ENCODE measurements around the gene ZNF831.

The ZNF831 gene

DNA sequence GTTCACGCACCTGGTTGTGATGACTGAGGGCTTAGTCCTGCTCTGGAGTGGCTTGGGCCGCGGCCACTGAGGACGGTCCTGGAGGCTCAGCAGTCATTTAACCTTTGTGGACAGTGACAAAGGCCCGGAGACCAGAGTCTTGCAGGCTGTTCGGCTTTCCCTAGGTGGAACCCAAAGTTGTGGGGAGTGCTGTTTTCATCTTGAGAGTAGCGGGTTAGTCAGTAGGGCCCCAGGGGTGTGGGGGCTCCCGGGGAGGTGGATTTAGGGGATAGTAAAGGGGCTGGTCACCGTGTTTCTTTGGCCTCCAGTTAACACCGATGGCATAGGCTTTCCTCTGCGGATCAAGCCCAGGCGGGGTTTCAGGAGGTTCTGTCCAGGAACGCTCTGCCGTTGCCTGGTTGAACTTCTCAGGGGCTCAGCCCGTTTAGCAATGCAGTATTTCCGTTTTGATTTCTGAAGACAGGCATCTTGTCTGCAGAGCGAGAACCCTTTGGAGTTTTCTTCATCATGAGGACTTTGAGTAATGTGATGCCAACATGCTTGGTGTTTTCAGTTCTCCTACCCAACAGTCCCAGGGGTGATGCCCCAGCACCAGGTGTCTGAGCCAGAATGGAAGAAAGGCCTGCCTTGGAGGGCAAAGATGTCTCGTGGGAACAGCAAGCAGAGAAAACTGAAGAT, 31.8 kb downstream of the ZNF831 start:
- peak overlapping the region in 6 of 11 experiments; percentile 5 to 75 (median 68); a peak in 10 of 22 replicates for H3K27ac ChIP-seq
- peaks cover 8 to 19% (median 12%) of the 10 kb centered on the region in 11 experiments; a peak in 18 of 22 replicates for H3K27me3 ChIP-seq
- peak overlapping the region in 10 of 11 experiments; percentile 3 to 96 (median 76); a peak in 20 of 22 replicates for H3K4me2 ChIP-seq
- peak overlapping the region in 1 of 10 experiments; percentile 20; a peak in 2 of 20 replicates for H3K4me3 ChIP-seq
- peaks cover 5 to 51% (median 33%) of the 10 kb centered on the region in 10 experiments; a peak in 16 of 20 replicates for H3K4me1 ChIP-seq
- peak in 4 of 11 experiments; percentile 25 to 76 (median 38); a peak in 4 of 22 replicates for TF ChIP-seq Cebpa-rat (IDR thresholded peaks at IDR 0.05)
- peaks cover 0 to 10% (median 5%) of the 10 kb centered on the region in 11 experiments; a peak in 17 of 22 replicates for H3K9me3 ChIP-seq (replicated peaks in 1 of 11)
- H4K20me1 ChIP-seq = peaks cover 0 to 9% (median 0%) of the 10 kb centered on the region in 11 experiments; a peak in 1 of 22 replicates
- H3K9ac ChIP-seq = peak overlapping the region in 4 of 11 experiments; percentile 37 to 66 (median 52); a peak in 7 of 22 replicates
- H3K36me3 ChIP-seq = no peaks in the 10 kb centered on the region

DNA sequence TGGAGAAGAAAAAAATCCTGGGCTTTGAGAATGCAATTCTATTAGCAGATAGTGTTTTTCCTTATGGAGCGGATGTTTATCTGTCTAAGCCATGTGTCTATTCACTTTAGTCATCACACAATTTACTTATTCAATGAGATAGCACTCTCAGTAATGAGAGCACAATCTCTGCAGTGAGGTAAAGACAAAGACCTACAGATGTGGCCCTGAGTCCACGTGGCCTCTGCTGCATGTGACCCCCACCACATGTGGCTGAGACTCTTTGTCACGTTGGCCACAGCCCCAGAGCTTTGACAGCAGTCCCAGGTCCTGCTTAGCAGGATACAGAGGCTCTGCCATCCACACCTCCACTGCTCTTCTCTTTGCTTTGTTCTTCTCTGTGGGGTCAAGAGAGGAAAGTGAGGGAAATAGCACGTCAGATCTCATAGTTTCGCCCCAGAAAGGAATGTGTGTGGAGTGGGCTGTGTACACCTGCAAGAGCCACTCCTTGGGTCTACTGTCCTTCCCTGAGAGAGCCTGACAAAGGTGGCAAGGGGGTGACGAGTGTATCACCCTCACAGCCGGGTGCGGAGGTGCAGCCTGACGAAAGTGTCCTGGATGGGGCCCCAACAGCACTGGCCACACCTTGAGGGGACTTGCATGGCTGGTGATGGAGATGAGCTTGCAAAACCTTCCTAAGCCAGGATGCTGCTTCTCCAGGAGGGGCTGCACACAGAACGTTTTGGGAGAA, 40.7 kb downstream of the ZNF831 start:
- no peak for TF ChIP-seq Cebpa-rat (IDR thresholded peaks at IDR 0.05)
- Histone ChIP-seq H3K27ac (no peak overlapping the region), H3K4me3 (no peak overlapping the region), H3K27me3 (no peaks in the 10 kb centered on the region), H3K4me2 (no peak overlapping the region), H3K36me3 (no peaks in the 10 kb centered on the region), H3K9me3 (replicated peaks in 1 of 11) (peaks cover 0 to 9% (median 5%) of the 10 kb centered on the region in 11 experiments; a peak in 17 of 22 replicates), H4K20me1 (no peaks in the 10 kb centered on the region), H3K4me1 (peaks cover 10 to 26% (median 20%) of the 10 kb centered on the region in 10 experiments; a peak in 19 of 20 replicates), H3K9ac (no peak overlapping the region)

GRCh38 chr20:59205044-59205443, 41.4 kb downstream of the ZNF831 start:
- H3K4me2 ChIP-seq = peak overlapping the region in 6 of 11 experiments; percentile 1 to 49 (median 40); a peak in 10 of 22 replicates
- no peak overlapping the region for H3K4me3 ChIP-seq
- TF ChIP-seq Cebpa-rat (IDR thresholded peaks at IDR 0.05) = no peak
- H4K20me1 ChIP-seq = no peaks in the 10 kb centered on the region
- peaks cover 0 to 2% (median under 1%) of the 10 kb centered on the region in 11 experiments; a peak in 13 of 22 replicates for H3K9me3 ChIP-seq (replicated peaks in 1 of 11)
- no peaks in the 10 kb centered on the region for H3K36me3 ChIP-seq
- H3K9ac ChIP-seq = no peak overlapping the region
- no peaks in the 10 kb centered on the region for H3K27me3 ChIP-seq
- H3K4me1 ChIP-seq = peaks cover 10 to 26% (median 20%) of the 10 kb centered on the region in 10 experiments; a peak in 19 of 20 replicates
- no peak overlapping the region for H3K27ac ChIP-seq

GRCh38 chr20:59207235-59207634, 43.6 kb downstream of the ZNF831 start:
- no peaks in the 10 kb centered on the region for H4K20me1 ChIP-seq
- no peak overlapping the region for H3K27ac ChIP-seq
- H3K27me3 ChIP-seq = no peaks in the 10 kb centered on the region
- no peak for TF ChIP-seq Cebpa-rat (IDR thresholded peaks at IDR 0.05)
- no peaks in the 10 kb centered on the region for H3K9me3 ChIP-seq (replicated peaks in 1 of 11)
- peak overlapping the region; percentile 14 to 76 (median 52); a peak in 21 of 22 replicates for H3K4me2 ChIP-seq
- H3K4me3 ChIP-seq = no peak overlapping the region
- no peak overlapping the region for H3K9ac ChIP-seq
- no peaks in the 10 kb centered on the region for H3K36me3 ChIP-seq
- peaks cover 10 to 26% (median 20%) of the 10 kb centered on the region in 10 experiments; a peak in 19 of 20 replicates for H3K4me1 ChIP-seq

- H4K20me1 ChIP-seq = no peaks in the 10 kb centered on the region
- H3K9me3 ChIP-seq (replicated peaks in 1 of 11) = no peaks in the 10 kb centered on the region
- H3K4me2 ChIP-seq = peak overlapping the region; percentile 14 to 76 (median 52); a peak in 21 of 22 replicates
- no peaks in the 10 kb centered on the region for H3K27me3 ChIP-seq
- no peak overlapping the region for H3K27ac ChIP-seq
- no peak overlapping the region for H3K9ac ChIP-seq
- no peak for TF ChIP-seq Cebpa-rat (IDR thresholded peaks at IDR 0.05)
- H3K36me3 ChIP-seq = no peaks in the 10 kb centered on the region
- H3K4me1 ChIP-seq = peaks cover 10 to 23% (median 18%) of the 10 kb centered on the region in 10 experiments; a peak in 19 of 20 replicates
- no peak overlapping the region for H3K4me3 ChIP-seq
Measured at GRCh38 chr20:59207742-59208357, 44.2 kb downstream of the ZNF831 start.

GRCh38 chr20:59210186-59210585, 46.6 kb downstream of the ZNF831 start:
- no peaks in the 10 kb centered on the region for H3K27me3 ChIP-seq
- H3K9ac ChIP-seq = no peak overlapping the region
- no peak overlapping the region for H3K27ac ChIP-seq

DNA sequence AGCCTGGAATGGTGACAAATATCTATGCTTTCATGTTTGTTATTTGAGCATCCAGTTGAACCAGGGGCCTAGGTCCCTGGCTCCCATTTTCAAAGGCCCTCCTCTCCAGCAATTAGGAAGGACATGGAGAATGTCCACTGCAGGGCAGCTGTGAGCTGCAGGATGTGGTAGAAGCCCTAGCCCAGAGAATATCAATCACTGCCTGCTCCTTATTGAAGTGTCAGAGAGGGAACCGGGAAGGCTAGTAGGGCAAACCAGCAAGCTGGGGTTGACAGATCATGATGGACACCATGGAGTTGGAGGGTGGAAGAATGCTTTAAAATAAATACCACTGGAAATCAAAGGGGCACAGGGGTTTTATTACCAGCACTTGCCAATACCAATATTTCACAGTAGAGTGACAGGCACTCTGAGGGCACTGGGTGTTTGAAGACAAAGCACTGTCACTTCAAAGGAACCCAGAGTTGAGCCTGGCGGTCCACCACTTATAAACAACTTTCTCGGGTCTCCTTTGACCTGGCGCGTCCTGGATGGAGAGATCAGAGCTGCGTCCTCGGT, 47.7 kb downstream of the ZNF831 start:
- Histone ChIP-seq H3K4me2 (no peak overlapping the region), H3K27ac (no peak overlapping the region), H3K4me1 (peaks cover 8 to 17% (median 12%) of the 10 kb centered on the region in 10 experiments; a peak in 18 of 20 replicates), H3K36me3 (no peaks in the 10 kb centered on the region), H3K4me3 (no peak overlapping the region), H4K20me1 (no peaks in the 10 kb centered on the region), H3K9me3 (replicated peaks in 1 of 11) (no peaks in the 10 kb centered on the region), H3K27me3 (no peaks in the 10 kb centered on the region), H3K9ac (no peak overlapping the region)
- TF ChIP-seq Cebpa-rat (IDR thresholded peaks at IDR 0.05) = no peak

More at GRCh38 chr20:59210186-59210585, 46.6 kb downstream of the ZNF831 start:
- Histone ChIP-seq H3K4me1 (peaks cover 12 to 18% (median 15%) of the 10 kb centered on the region in 10 experiments; a peak in 19 of 20 replicates), H3K4me2 (no peak overlapping the region), H3K9me3 (replicated peaks in 1 of 11) (no peaks in the 10 kb centered on the region), H4K20me1 (no peaks in the 10 kb centered on the region), H3K4me3 (no peak overlapping the region), H3K36me3 (no peaks in the 10 kb centered on the region)
- no peak for TF ChIP-seq Cebpa-rat (IDR thresholded peaks at IDR 0.05)

DNA sequence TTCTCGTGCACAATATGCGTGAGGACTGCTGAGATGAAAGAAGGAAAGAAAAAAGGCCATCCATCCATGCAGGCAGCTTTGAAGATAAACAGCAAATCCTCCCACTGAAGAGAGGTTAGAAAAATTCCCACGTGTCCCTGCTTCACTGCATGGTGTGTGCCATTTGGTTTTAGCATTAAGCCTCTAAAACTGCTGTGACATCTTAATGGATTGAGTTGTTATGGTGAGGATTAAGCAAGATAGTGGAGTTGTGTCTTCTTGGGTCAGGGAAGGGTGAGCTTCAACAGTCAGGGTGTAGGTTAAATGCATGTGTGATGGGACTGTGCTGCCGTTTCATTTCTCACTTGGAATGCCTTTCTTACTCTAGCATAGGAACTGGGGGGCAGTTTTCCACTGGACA, 50.5 kb downstream of the ZNF831 start:
- no peak overlapping the region for H3K9ac ChIP-seq
- no peak overlapping the region for H3K27ac ChIP-seq
- H3K27me3 ChIP-seq = no peaks in the 10 kb centered on the region
- H3K36me3 ChIP-seq = no peaks in the 10 kb centered on the region
- no peak overlapping the region for H3K4me3 ChIP-seq
- H3K4me1 ChIP-seq = peaks cover 0 to 10% (median 0%) of the 10 kb centered on the region in 10 experiments; a peak in 3 of 20 replicates
- no peak for TF ChIP-seq Cebpa-rat (IDR thresholded peaks at IDR 0.05)
- H4K20me1 ChIP-seq = no peaks in the 10 kb centered on the region
- H3K4me2 ChIP-seq = no peak overlapping the region
- no peaks in the 10 kb centered on the region for H3K9me3 ChIP-seq (replicated peaks in 1 of 11)
